ENCODE data around the gene TMEM120B. TPM values are rescaled to one million over a fixed set of nuclear protein-coding genes. Genes with fewer than 3 reads are reported as not detected.
A peak's percentile ranks its signal among the peaks of the same experiment; 100 is the strongest.

TMEM120B gene
- total RNA-seq, 2 experiments from 2014 or later = 7.6 to 8.2 TPM

DNA sequence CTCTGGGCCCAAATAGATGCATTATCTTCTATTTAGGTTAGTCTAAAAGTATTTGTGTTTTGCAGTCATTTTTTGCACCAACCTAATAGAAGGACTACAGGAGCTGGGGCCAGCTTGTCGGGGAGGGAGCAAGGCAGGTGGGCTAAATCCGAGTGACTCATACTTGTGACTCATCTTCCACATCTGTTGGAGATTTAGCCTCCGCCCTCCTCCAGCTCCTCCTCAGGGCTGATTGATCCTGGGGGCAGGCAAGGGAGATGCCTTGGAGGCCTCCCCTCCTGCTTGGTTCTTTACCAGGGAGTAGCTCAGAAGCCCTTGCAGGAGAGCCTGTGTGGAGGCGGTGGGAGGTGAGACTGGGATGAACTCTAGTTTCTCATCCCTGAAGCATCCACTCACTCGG lies 53.0 kb downstream of the TMEM120B start:
- Mint-ChIP-seq H3K4me1 (ENCODE audit: low read depth) (peaks cover 2% of the 10 kb centered on the region), H3K27me3 (ENCODE audit: low read depth) (no peaks in the 10 kb centered on the region), H3K9me3 (ENCODE audit: insufficient read depth) (no peaks in the 10 kb centered on the region), H3K36me3 (ENCODE audit: low read depth) (no peaks in the 10 kb centered on the region), H3K27ac (no peak overlapping the region), H3K4me3 (no peak overlapping the region)
- POLR2A ChIA-PET = no interaction called here
- ATAC-seq (no peak), DNase-seq (no peak)
- CTCF ChIA-PET = interaction anchor here (1.1 to 2.7 kb wide), 3 partner anchors 9 to 29 kb away, joined by 3 to 16 read pairs (median 4); partner anchors contain the start of gene RHOF

DNA sequence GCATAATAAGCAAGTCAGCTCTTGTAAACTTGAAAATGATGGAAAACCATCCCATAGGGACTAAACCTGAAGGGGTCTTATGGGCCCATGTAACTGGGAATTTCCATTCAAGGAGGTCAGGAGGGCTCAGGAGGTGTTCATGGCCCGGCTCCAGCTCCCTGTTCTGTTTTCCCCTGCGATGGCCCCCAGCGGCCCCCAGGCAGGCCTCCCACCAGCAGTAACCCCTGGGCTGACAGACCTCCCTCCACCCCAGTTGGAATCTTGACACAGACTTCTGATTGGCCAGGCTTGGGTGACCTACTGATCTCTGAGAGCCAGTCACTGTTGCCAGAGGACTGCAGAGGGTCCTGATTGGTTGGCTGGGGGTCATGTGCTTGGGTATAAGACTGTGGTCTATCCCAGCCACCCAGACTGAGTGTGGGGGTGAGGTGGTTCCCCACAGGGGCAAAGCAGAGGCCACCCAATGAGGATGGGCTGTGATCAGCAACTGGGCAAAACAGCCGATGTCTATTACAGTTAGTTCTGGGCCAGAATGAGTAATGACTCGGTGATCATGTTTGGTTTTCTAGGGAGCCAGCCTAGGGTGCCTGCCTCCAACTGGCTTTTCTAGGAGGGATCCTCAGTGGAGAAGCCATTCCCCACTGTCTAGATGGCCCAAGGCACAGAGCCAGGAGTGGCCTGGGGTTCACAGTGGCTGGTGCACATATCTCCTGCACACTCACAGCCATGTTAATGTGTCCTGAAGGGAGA lies 53.9 kb downstream of the TMEM120B start:
- peaks cover 2% of the 10 kb centered on the region for H3K4me1 Mint-ChIP-seq (ENCODE audit: low read depth)
- no peaks in the 10 kb centered on the region for H3K36me3 Mint-ChIP-seq (ENCODE audit: low read depth)
- DNase-seq = no peak
- H3K4me3 Mint-ChIP-seq = no peak overlapping the region
- no peak for ATAC-seq
- no peaks in the 10 kb centered on the region for H3K9me3 Mint-ChIP-seq (ENCODE audit: insufficient read depth)
- CTCF ChIA-PET = interaction anchor here (1.1 to 3.9 kb wide), 3 partner anchors 10 to 28 kb away, joined by 3 to 25 read pairs (median 4); partner anchors contain the start of gene RHOF
- H3K27ac Mint-ChIP-seq = no peak overlapping the region
- POLR2A ChIA-PET = interaction anchor here (1.2 kb wide), 1 partner anchor 10 kb away, joined by 3 read pairs; no protein-coding TSS in a partner anchor
- H3K27me3 Mint-ChIP-seq (ENCODE audit: low read depth) = no peaks in the 10 kb centered on the region

DNA sequence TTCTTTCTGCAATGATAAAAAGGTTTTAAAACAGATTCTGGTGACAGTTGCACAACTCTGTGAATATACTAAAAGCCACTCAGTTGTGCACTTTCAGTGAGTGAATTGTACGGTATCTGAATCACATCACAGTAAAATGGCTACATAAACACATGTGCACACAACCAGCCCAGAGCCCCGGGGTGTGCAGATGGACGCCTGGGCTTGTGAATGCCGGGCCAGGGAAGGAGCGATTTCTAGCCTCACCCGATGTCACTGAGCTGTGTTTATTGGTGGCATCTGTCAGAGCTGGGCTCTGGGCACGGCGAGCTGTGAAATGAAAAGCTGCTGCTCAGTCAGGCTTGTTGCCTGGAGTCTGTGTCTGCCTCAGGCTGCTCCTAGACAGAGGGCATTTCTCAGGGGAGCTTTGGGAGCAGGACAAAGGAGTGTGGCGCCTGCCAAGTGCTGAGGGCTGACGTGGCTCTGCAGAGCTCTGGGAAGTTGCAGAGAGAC lies 55.0 kb downstream of the TMEM120B start:
- Mint-ChIP-seq H3K36me3 (ENCODE audit: low read depth) (no peaks in the 10 kb centered on the region), H3K4me3 (no peak overlapping the region), H3K27ac (no peak overlapping the region), H3K4me1 (ENCODE audit: low read depth) (peaks cover 6% of the 10 kb centered on the region), H3K27me3 (ENCODE audit: low read depth) (no peaks in the 10 kb centered on the region), H3K9me3 (ENCODE audit: insufficient read depth) (no peaks in the 10 kb centered on the region)
- ChIA-PET POLR2A (interaction anchor here (1.2 kb wide), 1 partner anchor 11 kb away, joined by 3 read pairs; no protein-coding TSS in a partner anchor), CTCF (interaction anchor here (1.0 to 3.9 kb wide), 3 partner anchors 11 to 55 kb away, joined by 3 to 25 read pairs (median 3); partner anchors contain the start of genes RHOF and TMEM120B)
- DNase-seq (no peak), ATAC-seq (no peak)

DNA sequence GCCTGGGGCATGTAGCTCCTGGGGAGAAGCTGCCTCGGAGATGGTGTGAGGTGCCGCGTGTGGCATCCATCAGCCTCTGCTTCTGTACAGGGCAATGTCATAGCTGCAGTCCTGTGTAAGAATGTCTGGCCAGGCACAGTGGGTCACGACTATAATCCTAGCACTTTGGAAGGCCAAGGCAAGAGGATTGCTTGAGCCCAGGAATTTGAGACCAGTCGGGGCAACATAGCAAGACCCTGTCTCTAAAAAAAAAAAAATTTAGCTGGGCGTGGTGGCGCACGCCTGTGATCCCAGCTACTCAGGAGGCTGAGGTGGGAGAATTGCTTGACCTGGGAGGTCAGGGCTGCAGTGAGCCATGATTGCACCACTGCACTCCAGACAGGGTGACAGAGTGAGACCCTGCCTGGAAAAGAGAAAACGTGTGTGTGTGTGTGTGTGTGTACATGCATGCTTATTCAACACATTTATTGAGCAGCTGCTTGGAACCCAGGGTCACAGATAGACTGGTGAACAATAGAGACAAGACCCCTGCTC lies 56.8 kb downstream of the TMEM120B start:
- H3K36me3 Mint-ChIP-seq (ENCODE audit: low read depth) = no peaks in the 10 kb centered on the region
- no peaks in the 10 kb centered on the region for H3K9me3 Mint-ChIP-seq (ENCODE audit: insufficient read depth)
- peak overlapping the region; percentile 24 for H3K27ac Mint-ChIP-seq
- H3K4me3 Mint-ChIP-seq = no peak overlapping the region
- DNase-seq = no peak
- peaks cover 17% of the 10 kb centered on the region for H3K4me1 Mint-ChIP-seq (ENCODE audit: low read depth)
- H3K27me3 Mint-ChIP-seq (ENCODE audit: low read depth) = no peaks in the 10 kb centered on the region
- CTCF ChIA-PET = interaction anchor here (1.0 to 3.9 kb wide), 2 partner anchors 12 to 25 kb away, joined by 3 to 25 read pairs; partner anchors contain the start of gene RHOF
- POLR2A ChIA-PET = no interaction called here
- ATAC-seq = no peak

DNA sequence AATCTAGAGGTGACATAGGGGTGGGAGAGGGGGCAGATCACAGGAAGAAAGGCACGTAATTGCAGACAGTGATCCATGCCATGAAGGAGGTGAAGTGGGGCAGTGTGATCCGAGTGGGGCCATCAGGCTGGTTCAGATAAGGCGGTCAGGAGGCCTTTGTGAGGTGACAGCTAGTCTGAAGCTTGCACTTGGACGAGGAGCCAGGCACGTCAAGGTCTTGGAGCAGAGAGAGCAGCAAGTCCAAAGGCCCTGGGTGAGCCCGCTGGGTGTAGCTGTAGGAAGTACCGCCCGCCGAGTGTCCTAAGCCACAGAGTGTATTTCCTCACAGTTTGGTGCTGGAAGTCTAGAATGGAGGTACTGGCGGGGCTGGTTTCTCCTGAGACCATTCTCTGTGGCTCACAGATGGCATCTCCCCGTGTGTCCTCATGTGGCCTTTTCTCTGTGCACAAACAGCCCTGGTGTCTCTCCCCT lies 57.3 kb downstream of the TMEM120B start:
- DNase-seq (no peak), ATAC-seq (no peak)
- ChIA-PET POLR2A (no interaction called here), CTCF (interaction anchor here (0.5 to 3.9 kb wide), 3 partner anchors 13 to 420 kb away, joined by 3 to 25 read pairs (median 3); partner anchors contain the start of gene RHOF)
- Mint-ChIP-seq H3K4me3 (no peak overlapping the region), H3K27me3 (ENCODE audit: low read depth) (no peaks in the 10 kb centered on the region), H3K4me1 (ENCODE audit: low read depth) (peaks cover 17% of the 10 kb centered on the region), H3K9me3 (ENCODE audit: insufficient read depth) (no peaks in the 10 kb centered on the region), H3K36me3 (ENCODE audit: low read depth) (no peaks in the 10 kb centered on the region), H3K27ac (peak overlapping the region; percentile 24)

DNA sequence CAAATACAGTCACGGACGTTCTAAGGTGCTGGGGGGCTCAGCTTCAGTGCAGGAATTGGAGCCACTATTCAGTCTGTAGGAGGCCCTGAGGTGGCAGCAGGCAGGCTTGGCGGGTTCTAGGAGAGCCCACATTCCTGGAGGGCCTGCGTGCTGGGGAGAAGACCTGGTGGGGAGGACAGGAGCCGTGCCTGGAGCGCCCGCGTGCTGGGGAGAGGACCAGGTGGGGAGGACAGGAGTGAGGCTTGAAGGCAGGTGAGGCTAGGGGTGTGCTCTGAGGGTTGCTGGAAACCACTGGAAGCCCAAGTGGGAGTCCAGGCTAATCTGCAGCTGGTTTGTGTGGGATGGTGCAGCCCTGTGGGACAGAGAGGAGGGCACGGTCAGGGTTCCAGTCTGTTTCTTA lies 57.8 kb downstream of the TMEM120B start:
- ChIA-PET CTCF (interaction anchor here (0.5 to 3.9 kb wide), 2 partner anchors 24 to 420 kb away, joined by 3 to 25 read pairs; partner anchors contain the start of gene RHOF), POLR2A (no interaction called here)
- H3K9me3 Mint-ChIP-seq (ENCODE audit: insufficient read depth) = no peaks in the 10 kb centered on the region
- DNase-seq (no peak), ATAC-seq (no peak)
- no peaks in the 10 kb centered on the region for H3K27me3 Mint-ChIP-seq (ENCODE audit: low read depth)
- H3K36me3 Mint-ChIP-seq (ENCODE audit: low read depth) = no peaks in the 10 kb centered on the region
- no peak overlapping the region for H3K27ac Mint-ChIP-seq
- H3K4me3 Mint-ChIP-seq = no peak overlapping the region
- H3K4me1 Mint-ChIP-seq (ENCODE audit: low read depth) = peaks cover 16% of the 10 kb centered on the region

DNA sequence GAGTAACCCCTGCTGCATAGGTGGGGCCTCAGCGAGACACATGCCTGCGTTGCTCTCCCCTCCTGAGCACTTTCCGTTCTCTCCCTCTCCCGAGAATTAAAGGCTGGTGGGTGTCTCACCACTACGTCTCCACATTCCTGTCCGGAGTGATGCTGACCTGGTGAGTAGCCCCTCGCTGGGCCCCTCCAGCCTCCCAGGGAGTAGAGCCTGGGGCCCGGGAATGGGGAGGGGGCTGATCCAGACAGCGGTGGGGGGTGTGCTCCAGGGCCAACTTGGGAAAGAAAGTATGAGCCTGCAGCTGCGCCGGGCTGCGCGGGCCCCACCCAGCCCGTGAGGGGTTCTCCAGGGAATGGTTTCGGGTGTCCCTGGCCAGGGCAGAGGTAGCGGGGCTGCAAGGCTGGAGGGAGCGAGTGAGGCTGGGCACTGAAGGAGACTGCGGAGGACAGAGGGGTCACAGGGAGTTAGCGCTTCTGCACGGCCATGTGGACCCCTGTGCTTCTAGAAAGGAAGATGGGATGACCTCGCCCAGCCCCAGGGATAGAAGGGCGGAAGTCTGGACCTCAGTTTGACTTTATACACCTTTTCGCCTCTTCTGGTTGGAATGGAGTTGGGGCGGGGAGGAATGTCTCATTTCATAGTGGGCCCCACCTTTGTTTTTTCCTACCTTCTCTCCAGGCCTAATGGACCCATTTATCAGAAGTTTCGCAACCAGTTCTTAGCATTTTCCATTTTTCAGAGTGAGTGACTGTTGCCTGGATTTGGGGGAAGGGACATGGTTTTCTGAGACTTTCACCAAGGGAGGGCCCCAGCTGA lies 58.5 kb downstream of the TMEM120B start:
- H3K36me3 Mint-ChIP-seq (ENCODE audit: low read depth) = no peaks in the 10 kb centered on the region
- no peaks in the 10 kb centered on the region for H3K27me3 Mint-ChIP-seq (ENCODE audit: low read depth)
- no peaks in the 10 kb centered on the region for H3K9me3 Mint-ChIP-seq (ENCODE audit: insufficient read depth)
- no peak overlapping the region for H3K27ac Mint-ChIP-seq
- ATAC-seq (no peak), DNase-seq (no peak)
- ChIA-PET CTCF (interaction anchor here (3.9 to 16.1 kb wide), 2 partner anchors 21 to 23 kb away, joined by 25 to 581 read pairs; partner anchors contain the start of gene RHOF), POLR2A (no interaction called here)
- peaks cover 16% of the 10 kb centered on the region for H3K4me1 Mint-ChIP-seq (ENCODE audit: low read depth)
- no peak overlapping the region for H3K4me3 Mint-ChIP-seq

DNA sequence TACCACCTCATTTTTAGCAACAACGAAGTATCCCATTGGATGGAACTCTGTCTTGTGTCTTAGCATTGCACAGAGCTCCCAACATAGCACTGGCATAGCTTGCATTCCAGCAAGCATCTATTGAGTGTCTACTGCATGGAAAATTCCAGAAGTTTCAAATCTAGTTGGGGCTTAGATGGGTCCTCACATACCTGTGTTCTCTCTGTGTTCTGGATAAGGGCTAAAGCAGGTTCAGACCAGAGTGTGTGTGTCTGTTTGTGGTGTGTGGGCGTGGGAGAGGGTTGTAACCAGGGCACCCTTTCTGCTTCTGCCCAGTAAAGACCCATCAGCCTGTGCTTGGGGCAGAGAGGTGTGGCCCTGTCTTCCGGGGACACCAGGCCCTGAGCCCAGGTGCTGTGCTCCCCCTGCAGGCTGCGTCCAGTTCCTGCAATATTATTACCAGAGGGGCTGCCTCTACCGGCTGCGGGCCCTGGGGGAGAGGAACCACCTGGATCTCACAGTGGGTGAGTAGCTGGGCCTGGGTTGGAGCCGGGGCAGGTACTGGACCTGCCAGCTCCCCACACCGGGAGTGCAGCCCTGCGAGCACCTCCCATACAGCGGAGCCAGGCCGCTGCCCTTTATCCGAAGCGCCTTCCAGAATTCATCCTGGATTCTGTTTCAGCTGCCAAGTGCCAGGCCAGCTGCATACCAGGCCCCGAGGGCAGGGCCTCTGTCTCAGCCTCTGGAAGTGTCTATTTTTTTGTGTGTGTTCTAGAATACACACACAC lies 60.6 kb downstream of the TMEM120B start:
- DNase-seq (peak; percentile 90), ATAC-seq (peak; percentile 87)
- peaks cover 2% of the 10 kb centered on the region for H3K36me3 Mint-ChIP-seq (ENCODE audit: low read depth)
- H3K4me3 Mint-ChIP-seq = no peak overlapping the region
- H3K9me3 Mint-ChIP-seq (ENCODE audit: insufficient read depth) = no peaks in the 10 kb centered on the region
- peaks cover 23% of the 10 kb centered on the region for H3K4me1 Mint-ChIP-seq (ENCODE audit: low read depth)
- ChIA-PET POLR2A (interaction anchor here (0.8 to 6.0 kb wide), 3 partner anchors 16 to 61 kb away, joined by 3 to 46 read pairs (median 4); partner anchors contain the start of gene RHOF), CTCF (interaction anchor here (0.6 to 16.1 kb wide), 23 partner anchors 9 to 220 kb away, joined by 3 to 581 read pairs (median 5); partner anchors contain the start of genes PSMD9, RHOF and TMEM120B)
- H3K27ac Mint-ChIP-seq = peak overlapping the region; percentile 69
- H3K27me3 Mint-ChIP-seq (ENCODE audit: low read depth) = no peaks in the 10 kb centered on the region

DNA sequence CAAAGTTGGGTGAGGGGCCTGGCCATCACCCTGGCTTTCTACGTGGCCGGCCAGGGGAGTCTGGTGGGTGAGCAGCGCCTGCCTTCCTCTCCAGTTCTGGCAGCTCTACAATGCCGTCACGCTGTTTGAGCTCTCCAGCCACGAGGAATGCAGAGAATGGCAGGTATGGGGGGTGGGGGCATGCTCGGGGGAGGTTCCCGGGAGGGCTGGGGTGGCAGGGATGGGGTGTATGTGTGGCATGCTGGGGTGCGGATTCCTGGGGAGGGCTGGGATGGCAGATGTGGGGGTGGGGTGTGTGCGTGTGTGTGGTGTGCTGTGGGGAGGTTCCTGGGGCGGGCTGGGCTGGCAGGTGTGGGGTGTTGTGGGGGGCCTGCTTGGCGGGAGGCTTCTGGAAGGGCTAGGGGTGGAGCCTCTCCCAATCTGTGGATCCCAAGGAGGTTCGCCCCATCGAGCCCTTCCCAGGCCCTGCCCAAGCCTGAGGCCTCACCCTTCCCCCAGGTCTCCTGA lies 62.5 kb downstream of the TMEM120B start:
- H3K36me3 Mint-ChIP-seq (ENCODE audit: low read depth) = peaks cover 13% of the 10 kb centered on the region
- CTCF ChIA-PET = interaction anchor here (1.1 to 16.1 kb wide), 7 partner anchors 7 to 114 kb away, joined by 3 to 581 read pairs (median 17); partner anchors contain the start of genes RHOF and TMEM120B
- H3K27ac Mint-ChIP-seq = peak overlapping the region; percentile 20
- DNase-seq = no peak
- POLR2A ChIA-PET = interaction anchor here (1.1 to 6.0 kb wide), 2 partner anchors 19 to 62 kb away, joined by 4 to 46 read pairs; partner anchors contain the start of genes RHOF and TMEM120B
- H3K27me3 Mint-ChIP-seq (ENCODE audit: low read depth) = no peaks in the 10 kb centered on the region
- ATAC-seq = no peak
- H3K4me3 Mint-ChIP-seq = no peak overlapping the region
- peaks cover 26% of the 10 kb centered on the region for H3K4me1 Mint-ChIP-seq (ENCODE audit: low read depth)
- H3K9me3 Mint-ChIP-seq (ENCODE audit: insufficient read depth) = no peaks in the 10 kb centered on the region

DNA sequence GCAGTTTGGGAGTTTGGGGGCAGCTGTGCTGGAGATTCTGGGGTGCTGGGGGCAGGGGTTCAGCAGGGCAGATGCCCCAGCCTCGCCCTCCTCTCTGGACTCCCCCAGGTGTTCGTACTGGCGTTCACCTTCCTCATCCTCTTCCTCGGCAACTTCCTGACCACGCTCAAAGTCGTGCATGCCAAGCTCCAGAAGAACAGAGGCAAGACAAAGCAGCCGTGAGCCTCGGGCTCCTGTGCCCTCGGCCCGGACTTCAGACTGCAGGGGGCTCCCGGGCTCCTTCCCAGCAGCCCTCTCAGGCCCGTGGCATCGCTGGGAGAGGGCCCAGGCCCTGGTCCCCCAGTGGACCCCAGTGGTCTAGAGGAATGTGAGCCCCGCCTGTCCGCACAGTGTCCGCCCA lies 62.9 kb downstream of the TMEM120B start:
- CTCF ChIA-PET = interaction anchor here (1.1 to 16.1 kb wide), 7 partner anchors 16 to 113 kb away, joined by 3 to 581 read pairs (median 14); partner anchors contain the start of genes RHOF and TMEM120B
- peaks cover 16% of the 10 kb centered on the region for H3K36me3 Mint-ChIP-seq (ENCODE audit: low read depth)
- peaks cover 26% of the 10 kb centered on the region for H3K4me1 Mint-ChIP-seq (ENCODE audit: low read depth)
- ATAC-seq = no peak
- no peaks in the 10 kb centered on the region for H3K9me3 Mint-ChIP-seq (ENCODE audit: insufficient read depth)
- no peak overlapping the region for H3K27ac Mint-ChIP-seq
- no peak overlapping the region for H3K4me3 Mint-ChIP-seq
- POLR2A ChIA-PET = interaction anchor here (2.0 to 6.0 kb wide), 2 partner anchors 11 to 18 kb away, joined by 8 to 46 read pairs; partner anchors contain the start of gene RHOF
- DNase-seq = no peak
- no peaks in the 10 kb centered on the region for H3K27me3 Mint-ChIP-seq (ENCODE audit: low read depth)
